ENCODE measurements around the gene FLNA. TPM values are rescaled to one million over a fixed set of nuclear protein-coding genes. Genes with fewer than 3 reads are reported as not detected.

The FLNA gene
- total and polyA plus RNA-seq, 2 donors, result 164 to 412 TPM

DNA sequence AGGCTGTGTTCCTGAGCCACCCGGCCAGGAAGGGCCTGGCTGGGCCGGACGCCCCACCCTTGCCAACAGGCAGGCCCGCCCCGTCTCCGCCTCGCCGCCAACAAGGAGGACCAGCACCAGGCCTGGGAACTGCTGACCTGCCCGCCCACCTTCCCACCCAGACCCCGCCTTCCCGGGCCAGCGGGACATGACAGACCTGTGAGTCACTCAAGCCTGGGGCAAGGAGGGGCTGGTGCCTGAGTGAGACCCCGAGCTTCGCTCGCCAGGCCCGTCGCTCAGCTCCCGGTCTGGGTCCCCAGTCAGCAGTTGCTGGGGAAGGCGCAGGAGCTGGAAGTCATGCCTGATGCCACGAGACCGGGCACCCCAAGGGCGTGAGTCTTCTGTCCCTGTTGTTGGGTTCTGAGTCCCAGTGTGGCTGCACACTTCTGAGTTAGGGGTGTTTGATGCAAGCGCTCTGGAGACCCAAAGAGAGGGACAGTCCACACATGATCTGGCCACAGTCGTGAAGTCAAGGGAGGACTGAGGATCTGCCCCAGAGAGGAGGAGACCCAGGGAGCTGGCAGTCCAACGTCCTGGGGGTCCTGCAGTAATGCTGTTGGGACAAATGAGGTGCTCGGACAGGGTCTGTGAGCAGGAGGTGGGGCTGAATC, 34.9 kb upstream of the FLNA start, which contains the start of gene DNASE1L1:
DNASE1L1 (minus strand) TSS at position 33 of the 650 bp plus-strand sequence. CDS start 3,686 bp downstream, outside the sequence.
- H3K4me1 ChIP-seq (ENCODE audit: control insufficient read depth in 2 of 2, insufficient read depth in 2 of 2, low read length in 2 of 2), result peaks cover 0 to 16% of the 10 kb centered on the region in 2 donors
- 35% methylated on average over 26 of the region's 26 CpGs for WGBS
- no peaks in the 10 kb centered on the region for H3K27me3 ChIP-seq (ENCODE audit: control insufficient read depth in 2 of 2, insufficient read depth in 1 of 2, low read length in 1 of 2)

DNA sequence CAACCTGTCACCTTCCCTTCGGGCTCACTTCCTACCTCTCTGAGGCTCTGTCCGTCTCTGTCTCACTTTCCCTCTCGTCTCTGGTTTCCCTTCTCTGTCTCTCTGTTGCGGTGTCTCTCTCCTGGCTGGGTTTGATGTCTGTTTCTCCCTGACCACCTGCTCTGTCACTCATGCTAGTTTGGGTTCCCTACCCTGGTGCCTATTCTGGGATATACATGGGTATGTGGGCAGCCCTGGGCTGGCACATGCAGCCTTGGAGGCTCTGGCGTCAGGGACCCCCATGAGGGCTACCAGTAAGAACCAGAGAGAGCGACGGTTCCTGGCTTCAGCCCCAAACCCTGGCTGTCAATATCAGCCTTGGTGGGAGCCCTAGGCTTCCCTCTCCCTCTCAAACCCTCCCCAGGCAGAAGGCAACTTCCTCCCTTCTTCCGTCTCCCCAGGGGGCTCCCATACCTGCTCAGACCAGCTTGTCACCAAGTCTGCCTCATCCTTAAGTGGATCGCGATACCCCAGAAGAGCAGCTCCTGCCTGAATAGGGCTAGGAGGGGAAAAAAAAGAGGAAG, 34.3 kb upstream of the FLNA start:
- H3K27ac ChIP-seq (ENCODE audit: low read depth in 1 of 2, low read length in 1 of 2), result no peak overlapping the region
- no peak for DNase-seq (ENCODE audit: low read depth in 6 of 9, low spot score in 9 of 9)
- peaks cover 0 to 16% of the 10 kb centered on the region in 2 donors for H3K4me1 ChIP-seq (ENCODE audit: control insufficient read depth in 2 of 2, insufficient read depth in 2 of 2, low read length in 2 of 2)
- H3K9me3 ChIP-seq (ENCODE audit: control insufficient read depth in 2 of 2, insufficient read depth in 1 of 2, low read length in 1 of 2), result no peaks in the 10 kb centered on the region
- peaks cover 4 to 5% of the 10 kb centered on the region in 2 donors for H3K36me3 ChIP-seq (ENCODE audit: control insufficient read depth in 2 of 2, insufficient read depth in 2 of 2, low read length in 1 of 2)
- H3K27me3 ChIP-seq (ENCODE audit: control insufficient read depth in 2 of 2, insufficient read depth in 1 of 2, low read length in 1 of 2), result no peaks in the 10 kb centered on the region
- H3K4me3 ChIP-seq (ENCODE audit: low read length in 2 of 2), result peak overlapping the region; percentile 5 to 38
- 54% methylated on average over 10 of the region's 10 CpGs for WGBS

More for the DNA sequence above, 34.9 kb upstream of the FLNA start, which contains the start of gene DNASE1L1:
- Histone ChIP-seq H3K9me3 (ENCODE audit: control insufficient read depth in 2 of 2, insufficient read depth in 1 of 2, low read length in 1 of 2) (no peaks in the 10 kb centered on the region), H3K27ac (ENCODE audit: low read depth in 1 of 2, low read length in 1 of 2) (no peak within 1 kb of the TSS), H3K4me3 (ENCODE audit: low read length in 2 of 2) (peak within 1 kb of the TSS; percentile 5 to 38), H3K36me3 (ENCODE audit: control insufficient read depth in 2 of 2, insufficient read depth in 2 of 2, low read length in 1 of 2) (peaks cover 4 to 5% of the 10 kb centered on the region in 2 donors)
- no peak for DNase-seq (ENCODE audit: low read depth in 6 of 9, low spot score in 9 of 9)

DNA sequence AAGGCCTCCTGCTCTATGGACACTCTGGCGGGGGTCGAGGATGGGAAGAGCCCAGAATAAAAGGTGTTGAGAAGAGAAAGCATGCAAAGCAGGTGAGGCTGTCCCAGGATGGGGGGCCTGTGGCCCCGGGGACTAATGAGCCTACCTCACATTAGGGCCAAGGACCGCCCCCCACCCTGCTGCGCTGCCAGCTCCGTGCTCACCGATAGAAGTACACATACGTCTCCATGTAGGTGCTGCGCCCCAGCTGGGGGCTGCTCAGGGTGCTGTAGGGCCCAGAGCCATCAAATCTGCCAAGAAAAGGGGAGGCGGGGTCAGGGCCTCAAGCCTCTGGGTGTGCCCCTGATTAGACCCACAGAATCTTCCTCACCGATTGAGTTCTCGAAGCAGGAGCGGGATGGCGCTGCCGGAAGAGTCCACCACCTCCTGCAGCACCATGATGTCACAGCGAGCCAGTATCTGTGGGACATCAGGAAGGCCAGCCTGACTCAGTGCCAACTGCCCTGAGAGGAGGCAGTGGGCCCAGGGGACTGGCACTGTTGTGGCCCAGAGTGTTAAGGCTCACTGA, 30.3 kb upstream of the FLNA start:
- peaks cover 0 to 11% of the 10 kb centered on the region in 2 donors for H3K4me1 ChIP-seq (ENCODE audit: control insufficient read depth in 2 of 2, insufficient read depth in 2 of 2, low read length in 2 of 2)
- no peak for DNase-seq (ENCODE audit: low read depth in 6 of 9, low spot score in 9 of 9)
- WGBS, result 97% methylated on average over 16 of the region's 16 CpGs
- no peak overlapping the region for H3K4me3 ChIP-seq (ENCODE audit: low read length in 2 of 2)
- H3K9me3 ChIP-seq (ENCODE audit: control insufficient read depth in 2 of 2, insufficient read depth in 1 of 2, low read length in 1 of 2), result no peaks in the 10 kb centered on the region
- H3K27me3 ChIP-seq (ENCODE audit: control insufficient read depth in 2 of 2, insufficient read depth in 1 of 2, low read length in 1 of 2), result no peaks in the 10 kb centered on the region
- no peak overlapping the region for H3K27ac ChIP-seq (ENCODE audit: low read depth in 1 of 2, low read length in 1 of 2)
- peaks cover 16 to 18% of the 10 kb centered on the region in 2 donors for H3K36me3 ChIP-seq (ENCODE audit: control insufficient read depth in 2 of 2, insufficient read depth in 2 of 2, low read length in 1 of 2)

DNA sequence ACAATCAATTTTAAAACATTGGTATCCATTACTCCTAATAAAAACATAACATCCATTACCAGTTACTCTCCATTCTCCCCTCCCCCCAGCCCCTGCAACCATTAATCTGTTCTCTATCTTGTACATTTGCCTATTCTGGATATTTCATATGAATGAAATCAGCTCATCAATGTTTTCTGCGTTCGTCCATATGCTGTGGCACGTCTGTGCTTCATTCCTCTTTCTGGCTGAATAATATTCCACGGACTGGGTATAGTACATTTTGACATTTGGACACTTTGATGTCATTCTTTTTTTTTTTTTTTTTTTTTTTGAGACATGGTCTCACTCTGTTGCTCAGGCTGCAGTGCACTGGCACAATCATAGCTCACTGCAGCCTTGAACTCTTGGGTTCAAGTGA, 29.4 kb upstream of the FLNA start:
- H3K27ac ChIP-seq (ENCODE audit: low read depth in 1 of 2, low read length in 1 of 2), result no peak overlapping the region
- H3K36me3 ChIP-seq (ENCODE audit: control insufficient read depth in 2 of 2, insufficient read depth in 2 of 2, low read length in 1 of 2), result peaks cover 23 to 25% of the 10 kb centered on the region in 2 donors
- no peaks in the 10 kb centered on the region for H3K9me3 ChIP-seq (ENCODE audit: control insufficient read depth in 2 of 2, insufficient read depth in 1 of 2, low read length in 1 of 2)
- 98% methylated on average over 4 of the region's 4 CpGs for WGBS
- no peak overlapping the region for H3K4me3 ChIP-seq (ENCODE audit: low read length in 2 of 2)
- no peaks in the 10 kb centered on the region for H3K27me3 ChIP-seq (ENCODE audit: control insufficient read depth in 2 of 2, insufficient read depth in 1 of 2, low read length in 1 of 2)
- no peak for DNase-seq (ENCODE audit: low read depth in 6 of 9, low spot score in 9 of 9)
- peaks cover 0 to 14% of the 10 kb centered on the region in 2 donors for H3K4me1 ChIP-seq (ENCODE audit: control insufficient read depth in 2 of 2, insufficient read depth in 2 of 2, low read length in 2 of 2)

DNA sequence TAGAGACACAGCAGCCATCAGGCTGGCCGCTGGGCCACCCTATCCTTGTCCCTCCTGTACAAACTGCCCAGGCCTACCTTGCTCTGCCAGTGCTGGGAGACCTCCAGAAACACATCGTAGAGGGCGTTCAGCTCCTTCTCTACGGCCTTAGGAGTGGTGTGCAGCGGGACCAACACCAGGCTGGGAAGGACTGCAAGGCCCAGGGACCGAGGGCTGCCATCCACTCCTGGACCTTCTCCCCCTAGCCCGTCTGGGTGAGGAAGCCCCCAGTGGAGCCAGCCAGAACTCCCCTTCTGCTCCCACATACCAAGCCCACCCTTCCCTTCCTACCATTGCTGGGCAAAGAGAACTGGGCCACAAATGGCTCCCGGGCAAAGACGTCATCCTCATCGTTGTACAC, 28.8 kb upstream of the FLNA start:
- Histone ChIP-seq H3K36me3 (ENCODE audit: control insufficient read depth in 2 of 2, insufficient read depth in 2 of 2, low read length in 1 of 2) (peaks cover 23 to 26% of the 10 kb centered on the region in 2 donors), H3K4me1 (ENCODE audit: control insufficient read depth in 2 of 2, insufficient read depth in 2 of 2, low read length in 2 of 2) (peaks cover 0 to 11% of the 10 kb centered on the region in 2 donors), H3K4me3 (ENCODE audit: low read length in 2 of 2) (no peak overlapping the region), H3K9me3 (ENCODE audit: control insufficient read depth in 2 of 2, insufficient read depth in 1 of 2, low read length in 1 of 2) (no peaks in the 10 kb centered on the region), H3K27me3 (ENCODE audit: control insufficient read depth in 2 of 2, insufficient read depth in 1 of 2, low read length in 1 of 2) (no peaks in the 10 kb centered on the region), H3K27ac (ENCODE audit: low read depth in 1 of 2, low read length in 1 of 2) (no peak overlapping the region)
- no peak for DNase-seq (ENCODE audit: low read depth in 6 of 9, low spot score in 9 of 9)
- 95% methylated on average over 10 of the region's 10 CpGs for WGBS

DNA sequence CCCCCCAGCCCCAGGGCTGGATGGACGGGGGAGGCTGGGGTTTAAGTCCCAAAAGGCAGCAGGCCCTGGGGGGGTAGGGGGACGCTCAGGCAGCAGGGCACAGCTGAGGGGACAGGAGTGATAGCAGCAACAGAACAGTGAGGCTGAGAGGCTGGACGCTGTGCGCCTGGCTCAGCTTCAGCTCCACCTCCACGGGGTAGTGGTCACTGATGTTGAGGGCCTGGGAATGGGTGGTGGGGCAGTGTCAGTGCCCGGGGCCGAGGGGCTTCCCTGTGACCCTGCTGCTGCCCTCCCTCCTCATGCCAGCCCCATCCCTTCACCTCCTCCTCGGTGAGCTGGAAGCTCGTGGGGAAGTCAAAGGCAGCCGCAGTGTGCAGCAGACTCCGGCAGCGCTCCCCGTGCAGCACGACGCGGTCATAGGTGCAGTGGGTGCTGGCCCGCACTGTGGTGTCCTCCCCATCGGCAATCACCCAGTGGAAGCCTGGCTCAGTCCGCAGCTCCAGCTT, 28.2 kb upstream of the FLNA start:
- H3K4me1 ChIP-seq (ENCODE audit: control insufficient read depth in 2 of 2, insufficient read depth in 2 of 2, low read length in 2 of 2), result peaks cover 0 to 11% of the 10 kb centered on the region in 2 donors
- H3K36me3 ChIP-seq (ENCODE audit: control insufficient read depth in 2 of 2, insufficient read depth in 2 of 2, low read length in 1 of 2), result peaks cover 23 to 26% of the 10 kb centered on the region in 2 donors
- H3K27me3 ChIP-seq (ENCODE audit: control insufficient read depth in 2 of 2, insufficient read depth in 1 of 2, low read length in 1 of 2), result no peaks in the 10 kb centered on the region
- no peak for DNase-seq (ENCODE audit: low read depth in 6 of 9, low spot score in 9 of 9)
- H3K27ac ChIP-seq (ENCODE audit: low read depth in 1 of 2, low read length in 1 of 2), result no peak overlapping the region
- WGBS, result 96% methylated on average over 19 of the region's 19 CpGs
- no peaks in the 10 kb centered on the region for H3K9me3 ChIP-seq (ENCODE audit: control insufficient read depth in 2 of 2, insufficient read depth in 1 of 2, low read length in 1 of 2)
- no peak overlapping the region for H3K4me3 ChIP-seq (ENCODE audit: low read length in 2 of 2)

DNA sequence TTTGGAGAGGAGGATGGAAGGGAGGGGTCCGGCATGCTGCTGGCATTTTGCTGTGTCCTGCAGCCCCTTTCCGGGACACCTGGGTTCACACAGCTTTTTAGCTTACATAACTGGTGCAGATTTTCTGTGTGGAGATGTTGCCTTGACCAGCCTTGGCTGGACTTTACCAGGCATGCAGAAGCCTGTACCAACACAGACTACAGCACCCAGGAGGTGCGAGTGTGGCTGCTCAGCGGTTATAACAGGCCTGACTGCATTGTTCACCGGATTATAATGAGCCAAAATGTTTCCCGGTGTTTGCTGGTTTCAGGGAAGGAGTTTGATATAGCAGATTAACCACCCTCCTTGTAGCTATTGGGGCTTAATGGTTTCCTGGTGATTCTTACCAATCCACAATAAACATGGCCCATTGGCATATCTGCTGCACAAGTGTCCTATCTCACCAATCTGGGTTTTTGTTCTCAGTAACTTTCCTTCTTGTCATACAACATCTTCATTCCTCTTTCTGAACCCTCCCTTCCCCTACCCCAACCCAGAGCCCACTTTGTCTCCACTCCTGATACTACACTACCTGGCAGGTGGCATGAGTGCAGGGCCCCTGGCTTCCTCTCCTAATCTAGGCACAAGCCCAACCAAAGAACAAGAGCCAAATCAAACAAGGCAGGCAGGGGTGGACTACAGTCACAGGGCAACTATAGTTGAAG, 27.6 kb upstream of the FLNA start:
- peaks cover 0 to 12% of the 10 kb centered on the region in 2 donors for H3K4me1 ChIP-seq (ENCODE audit: control insufficient read depth in 2 of 2, insufficient read depth in 2 of 2, low read length in 2 of 2)
- no peak overlapping the region for H3K4me3 ChIP-seq (ENCODE audit: low read length in 2 of 2)
- H3K27me3 ChIP-seq (ENCODE audit: control insufficient read depth in 2 of 2, insufficient read depth in 1 of 2, low read length in 1 of 2), result no peaks in the 10 kb centered on the region
- no peak overlapping the region for H3K27ac ChIP-seq (ENCODE audit: low read depth in 1 of 2, low read length in 1 of 2)
- WGBS, result 88% methylated on average over 6 of the region's 6 CpGs
- peaks cover 23 to 26% of the 10 kb centered on the region in 2 donors for H3K36me3 ChIP-seq (ENCODE audit: control insufficient read depth in 2 of 2, insufficient read depth in 2 of 2, low read length in 1 of 2)
- DNase-seq (ENCODE audit: low read depth in 6 of 9, low spot score in 9 of 9), result no peak
- no peaks in the 10 kb centered on the region for H3K9me3 ChIP-seq (ENCODE audit: control insufficient read depth in 2 of 2, insufficient read depth in 1 of 2, low read length in 1 of 2)

DNA sequence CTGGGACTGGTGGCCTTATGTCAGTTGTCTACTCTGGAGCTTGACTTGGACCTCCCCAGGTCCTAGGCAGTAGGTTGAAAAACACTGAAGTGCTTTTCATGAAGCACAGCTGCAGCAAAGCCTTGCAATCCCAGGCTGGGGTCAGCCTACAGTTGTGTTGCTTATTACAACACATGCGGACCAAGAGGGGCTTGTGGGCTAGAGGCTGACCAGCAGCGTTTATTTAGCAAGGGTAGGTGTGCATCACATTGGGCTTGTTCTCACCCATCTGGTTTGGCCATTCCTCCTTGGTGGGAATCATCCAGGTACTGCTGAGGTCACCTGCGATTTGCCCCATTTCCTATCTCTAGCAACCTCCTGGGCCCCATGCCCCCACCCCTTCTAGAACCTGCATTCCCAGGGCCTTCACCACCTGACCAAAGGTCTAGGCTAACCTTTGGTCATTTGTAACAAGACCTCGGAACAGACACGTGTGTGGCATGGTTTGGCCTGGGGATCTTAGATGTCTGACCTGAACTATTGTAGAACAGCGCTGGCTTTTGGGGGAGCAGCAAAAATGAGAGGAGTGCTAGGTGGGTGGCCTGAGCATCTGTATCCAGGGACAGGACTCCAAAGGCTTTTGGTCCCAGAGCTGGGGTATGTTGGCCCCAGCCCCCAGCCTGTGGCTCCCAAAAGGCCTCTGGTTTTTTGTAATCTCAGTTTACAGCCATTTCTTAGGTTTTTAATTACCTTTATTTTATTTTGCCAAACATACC, 26.8 kb upstream of the FLNA start:
- Histone ChIP-seq H3K27me3 (ENCODE audit: control insufficient read depth in 2 of 2, insufficient read depth in 1 of 2, low read length in 1 of 2) (no peaks in the 10 kb centered on the region), H3K4me3 (ENCODE audit: low read length in 2 of 2) (no peak overlapping the region), H3K36me3 (ENCODE audit: control insufficient read depth in 2 of 2, insufficient read depth in 2 of 2, low read length in 1 of 2) (peaks cover 23 to 26% of the 10 kb centered on the region in 2 donors), H3K9me3 (ENCODE audit: control insufficient read depth in 2 of 2, insufficient read depth in 1 of 2, low read length in 1 of 2) (no peaks in the 10 kb centered on the region), H3K4me1 (ENCODE audit: control insufficient read depth in 2 of 2, insufficient read depth in 2 of 2, low read length in 2 of 2) (peaks cover 0 to 15% of the 10 kb centered on the region in 2 donors), H3K27ac (ENCODE audit: low read depth in 1 of 2, low read length in 1 of 2) (no peak overlapping the region)
- DNase-seq (ENCODE audit: low read depth in 6 of 9, low spot score in 9 of 9), result no peak
- WGBS, result 93% methylated on average over 6 of the region's 6 CpGs
